ENCODE data around the gene RAF1.

DNA sequence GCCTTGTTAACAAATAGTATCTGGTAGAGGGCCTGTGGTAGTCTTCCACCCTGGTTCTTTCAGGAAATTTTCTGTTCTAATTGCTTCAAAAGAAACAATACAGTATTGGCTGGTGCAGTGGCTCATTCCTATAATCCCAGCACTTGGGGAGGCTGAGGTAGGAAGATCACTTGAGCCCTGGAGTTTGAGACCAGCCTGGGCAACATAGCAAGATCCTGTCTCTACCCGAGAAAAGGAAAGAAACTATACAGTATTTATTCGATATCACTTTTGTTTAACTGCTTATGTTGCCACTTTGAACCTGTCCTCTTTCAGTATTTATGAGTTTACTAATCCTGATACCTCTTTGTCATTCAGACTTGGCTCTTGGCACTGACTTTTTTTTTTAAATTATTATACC is 102.5 kb downstream of the RAF1 start:
- TF ChIP-seq CTCF (IDR thresholded peaks at IDR 0.05), result no peak
- no peak for TF ChIP-seq POLR2A (IDR thresholded peaks at IDR 0.05)
